HG02884 (cell line): ENCODE measurements around the gene PALM3.
"Not testable (repeated sequence)": the region's sequence is repeated elsewhere in the genome, so short reads cannot be mapped to it uniquely, and the experiment has no call there.

Experiments
- ATAC-seq: cut with Tn5 transposase; IDR thresholded peaks from one replicate; pipeline ENCODE4 v1.9.1; 2021; ENCODE audit warnings: mild to moderate bottlenecking, moderate library complexity; ENCODE audit not compliant: unreplicated experiment

Gene PALM3

GRCh38 chr19:14035159-14035558 lies 26.7 kb downstream of the PALM3 start:
- ATAC-seq: not testable (repeated sequence)

GRCh38 chr19:14033946-14034345 lies 27.9 kb downstream of the PALM3 start:
- ATAC-seq: no peak

GRCh38 chr19:14031719-14032480 lies 30.0 kb downstream of the PALM3 start, which contains the start of gene IL27RA:
TSS of gene IL27RA (plus strand) at chr19:14031762. CDS start at chr19:14031873, 111 bp downstream.
- ATAC-seq: no peak

DNA sequence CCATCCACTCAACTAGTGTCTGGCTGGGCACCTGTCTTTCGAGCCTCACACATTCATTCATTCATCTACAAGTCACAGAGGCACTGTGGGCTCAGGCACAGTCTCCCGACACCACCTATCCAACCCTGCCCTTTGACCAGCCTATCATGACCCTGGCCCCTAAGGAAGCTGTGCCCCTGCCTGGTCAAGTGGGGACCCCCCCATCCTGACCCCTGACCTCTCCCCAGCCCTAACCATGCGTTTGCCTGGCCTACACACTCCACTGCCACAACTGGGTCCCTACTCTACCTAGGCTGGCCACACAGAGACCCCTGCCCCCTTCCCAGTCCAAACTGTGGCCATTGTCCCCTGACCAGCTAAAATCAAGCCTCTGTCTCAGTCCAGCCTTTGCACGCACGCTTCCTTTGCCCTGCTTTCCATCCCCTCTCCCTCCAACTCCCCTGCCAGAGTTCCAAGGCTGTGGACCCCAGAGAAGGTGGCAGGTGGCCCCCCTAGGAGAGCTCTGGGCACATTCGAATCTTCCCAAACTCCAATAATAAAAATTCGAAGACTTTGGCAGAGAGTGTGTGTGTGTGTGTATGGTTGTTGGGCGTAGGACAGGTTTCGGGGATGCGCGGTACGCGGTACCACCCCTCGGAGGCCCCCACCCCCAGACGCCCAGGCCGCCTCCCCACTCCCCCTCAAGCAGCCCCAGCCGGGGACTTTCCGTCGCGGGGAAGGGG lies 30.7 kb downstream of the PALM3 start:
- ATAC-seq: no peak

- no peak for ATAC-seq
Measured at GRCh38 chr19:14028901-14029300, 33.0 kb downstream of the PALM3 start.

DNA sequence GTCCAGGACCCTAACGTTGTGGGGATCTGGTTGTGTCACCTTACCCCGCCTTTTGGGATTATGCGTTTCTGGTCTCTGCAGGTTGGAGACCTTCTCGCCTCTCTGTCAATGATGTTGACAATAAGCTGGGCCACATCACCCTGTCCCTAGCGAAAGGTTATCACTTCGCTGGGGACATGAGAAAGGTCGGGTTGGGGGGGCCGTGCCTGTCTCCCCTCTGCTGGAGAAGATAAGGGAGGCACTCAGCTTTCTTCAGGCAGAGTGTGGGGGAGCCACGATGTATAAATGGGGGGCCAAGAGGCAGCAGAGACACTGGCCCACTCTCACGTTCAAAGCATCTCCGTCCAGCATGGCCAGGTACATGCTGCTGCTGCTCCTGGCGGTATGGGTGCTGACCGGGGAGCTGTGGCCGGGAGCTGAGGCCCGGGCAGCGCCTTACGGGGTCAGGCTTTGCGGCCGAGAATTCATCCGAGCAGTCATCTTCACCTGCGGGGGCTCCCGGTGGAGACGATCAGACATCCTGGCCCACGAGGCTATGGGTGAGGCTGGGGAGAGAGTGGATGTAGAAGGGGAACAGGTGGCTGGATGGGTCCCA lies 33.9 kb downstream of the PALM3 start, which contains the start of gene RLN3:
TSS of gene RLN3 (plus strand) at position 293 of the 595 bp plus-strand sequence. CDS start at position 350, 57 bp downstream.
- ATAC-seq: no peak

DNA sequence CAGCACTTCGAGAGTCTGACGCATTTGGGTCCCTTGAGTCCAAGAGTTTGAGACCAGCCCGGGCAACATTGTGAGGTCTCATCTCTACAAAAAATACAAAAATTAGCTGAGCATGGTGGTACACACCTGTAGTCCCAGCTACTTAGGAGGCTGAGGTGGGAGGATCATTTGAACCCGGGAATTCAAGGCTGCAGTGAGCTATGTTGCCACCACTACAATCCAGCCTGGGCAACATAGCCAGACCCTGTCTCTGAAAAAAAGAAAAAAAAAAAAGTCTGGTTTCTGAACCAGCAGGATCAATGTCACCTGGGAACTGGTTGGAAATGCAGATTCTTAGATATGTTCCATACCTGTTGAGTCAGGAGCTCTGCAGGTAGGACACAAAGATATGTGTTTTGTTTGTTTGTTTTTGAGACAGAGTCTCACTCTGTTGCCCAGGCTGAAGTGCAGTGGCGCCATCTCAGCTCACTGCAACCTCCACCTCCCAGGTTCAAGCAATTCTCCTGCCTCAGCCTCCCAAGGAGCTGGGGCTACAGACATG lies 35.2 kb downstream of the PALM3 start:
- ATAC-seq: not testable (repeated sequence)

GRCh38 chr19:14023404-14024235 lies 38.3 kb downstream of the PALM3 start:
- no peak for ATAC-seq

GRCh38 chr19:14022469-14022868 lies 39.4 kb downstream of the PALM3 start:
- no peak for ATAC-seq

DNA sequence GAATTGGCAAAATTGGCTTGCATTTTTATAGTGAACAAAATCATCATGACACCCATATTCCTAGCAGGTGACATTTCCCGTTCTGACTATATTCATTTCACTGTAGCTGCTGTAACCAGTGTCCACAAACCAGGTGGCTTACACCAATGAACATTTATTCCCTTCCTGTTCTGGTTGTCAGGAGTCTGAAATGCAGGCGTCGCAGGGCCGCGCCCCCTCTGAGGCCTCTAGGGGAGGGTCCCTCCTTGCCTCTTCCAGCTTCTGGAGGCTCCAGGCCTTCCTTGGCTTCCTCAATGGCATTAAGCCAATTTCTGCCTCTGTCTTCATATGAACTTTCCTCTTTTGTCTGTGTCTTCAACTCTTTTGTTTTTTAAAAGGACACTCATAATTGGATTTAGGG lies 40.4 kb downstream of the PALM3 start:
- no peak for ATAC-seq

DNA sequence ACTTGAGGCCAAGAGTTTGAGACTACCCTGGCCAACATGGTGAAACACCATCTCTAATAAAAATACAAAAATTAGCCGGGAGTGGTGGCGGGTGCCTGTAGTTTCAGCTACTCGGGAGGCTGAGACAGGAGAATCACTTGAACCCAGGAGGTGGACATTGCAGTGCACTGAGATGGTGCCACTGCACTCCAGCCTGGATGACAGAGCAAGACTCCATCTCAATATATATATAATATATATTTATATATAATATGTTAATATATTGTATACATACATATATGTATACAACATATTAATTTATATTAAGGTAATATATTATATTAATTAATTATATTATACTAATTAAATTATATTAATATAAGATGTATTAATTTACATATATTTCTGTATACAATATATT lies 42.1 kb downstream of the PALM3 start:
- not testable (repeated sequence) for ATAC-seq

DNA sequence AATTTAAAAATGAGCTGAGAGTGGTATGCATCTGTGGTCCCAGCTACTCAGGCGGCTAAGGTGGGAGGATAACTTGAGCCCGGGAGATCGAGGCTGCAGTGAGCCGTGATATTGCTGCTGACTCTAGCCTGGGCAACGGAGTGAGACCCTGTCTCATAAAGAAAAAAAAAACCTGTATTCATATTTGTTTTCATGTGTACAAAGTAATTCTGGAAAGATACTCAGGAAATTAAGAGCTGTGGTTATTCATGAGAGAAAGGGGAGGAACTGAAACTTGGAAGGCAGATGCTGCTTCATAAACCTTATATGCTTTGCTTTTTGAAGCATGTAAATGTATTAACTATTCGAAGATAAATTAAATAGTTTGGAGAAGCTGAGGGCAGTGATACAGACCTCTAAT lies 42.8 kb downstream of the PALM3 start:
- no peak for ATAC-seq

DNA sequence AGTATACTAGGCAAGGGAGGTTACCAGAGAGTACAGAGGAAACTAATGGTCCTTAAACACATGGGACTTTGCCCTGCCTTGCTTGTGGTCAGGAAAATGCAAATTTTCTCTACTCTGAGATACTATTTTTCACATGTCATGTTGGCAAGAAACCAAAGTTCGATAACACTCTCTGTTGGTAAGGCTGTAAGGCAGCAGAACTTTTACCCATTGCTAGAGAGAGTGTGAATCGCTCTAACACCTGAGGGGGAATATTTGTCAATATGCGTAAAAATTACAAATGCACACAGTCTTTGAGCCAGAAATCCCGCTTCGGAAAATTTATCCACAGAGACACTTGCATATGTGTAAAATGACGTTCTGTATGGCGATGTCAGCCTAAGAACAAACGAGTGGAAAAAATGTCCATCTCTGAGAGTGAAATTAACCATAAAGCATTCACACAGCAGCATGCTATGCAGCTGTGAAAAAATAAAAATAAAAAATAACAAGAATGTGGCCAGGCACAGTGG lies 46.3 kb downstream of the PALM3 start:
- ATAC-seq: no peak

GRCh38 chr19:14012378-14012915 lies 49.4 kb downstream of the PALM3 start:
- ATAC-seq: no peak

GRCh38 chr19:14006766-14007562 lies 54.9 kb downstream of the PALM3 start:
- ATAC-seq: peak; percentile 22

GRCh38 chr19:14006085-14006765 lies 55.7 kb downstream of the PALM3 start, which contains the start of gene RFX1:
TSS of gene RFX1 (minus strand) at chr19:14006320. CDS start at chr19:13993843, 12,477 bp downstream.
- ATAC-seq: peak; percentile 58

DNA sequence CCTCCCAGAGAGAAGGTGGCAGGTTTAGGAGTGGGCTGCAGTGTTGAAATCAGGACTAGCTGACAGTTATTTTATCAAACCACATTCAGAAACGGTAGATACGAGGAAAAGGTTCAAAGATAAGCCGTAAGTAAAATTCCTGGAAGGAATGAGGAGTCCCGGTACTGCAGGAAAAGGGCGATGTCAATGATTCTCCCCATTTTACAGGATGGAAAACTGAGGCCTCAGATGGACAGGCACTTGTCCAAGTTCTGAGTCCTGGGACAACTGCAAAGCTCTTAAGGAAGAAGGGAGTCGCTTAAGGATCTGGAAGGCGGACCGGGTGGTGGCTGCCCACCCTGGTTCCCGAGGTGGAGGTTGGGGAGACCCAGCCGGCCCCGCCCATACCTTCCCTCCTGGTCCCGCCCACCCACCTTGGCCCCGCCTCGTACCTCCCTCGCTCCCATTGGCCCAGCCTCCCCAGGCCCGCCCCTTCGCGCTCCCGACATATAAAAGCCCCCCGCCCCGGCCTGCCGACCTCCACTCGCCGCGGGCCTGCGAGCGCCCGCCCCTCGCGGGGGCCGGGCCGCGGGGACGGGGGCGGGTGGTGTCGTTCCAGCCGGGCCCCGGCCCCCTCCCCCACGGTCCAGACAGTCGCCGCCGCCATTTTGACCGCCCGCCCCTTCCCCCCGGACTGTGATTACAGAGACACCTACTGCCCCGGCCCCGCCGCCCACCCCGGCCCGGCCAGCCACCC lies 56.4 kb downstream of the PALM3 start:
- no peak for ATAC-seq
